Keratinocyte (primary cell): ENCODE measurements around the gene THBS2.

Experiments
- EZH2 ChIP-seq: IDR thresholded peaks from one replicate; pipeline ENCODE4 v1.6.1; 2012; ENCODE audit warnings: inconsistent platforms, mild to moderate bottlenecking, low read length, moderate library complexity
- TF ChIP-seq, protein P1 (sequence below), 3 experiments: IDR thresholded peaks in 1 of 3; conservative IDR thresholded peaks in 1 of 3; optimal IDR thresholded peaks in 1 of 3; 2 replicates in 2 of 3; 3 replicates in 1 of 3; pipeline versions ENCODE3 to v1.5.1; 2011; ENCODE audit warnings: low read length in 3 of 3, mild to moderate bottlenecking in 3 of 3, moderate library complexity in 2 of 3, control low read depth in 1 of 3, inconsistent platforms in 1 of 3; ENCODE audit not compliant: insufficient read depth in 2 of 3; ENCODE audit errors: extremely low read depth in 1 of 3

DNA sequence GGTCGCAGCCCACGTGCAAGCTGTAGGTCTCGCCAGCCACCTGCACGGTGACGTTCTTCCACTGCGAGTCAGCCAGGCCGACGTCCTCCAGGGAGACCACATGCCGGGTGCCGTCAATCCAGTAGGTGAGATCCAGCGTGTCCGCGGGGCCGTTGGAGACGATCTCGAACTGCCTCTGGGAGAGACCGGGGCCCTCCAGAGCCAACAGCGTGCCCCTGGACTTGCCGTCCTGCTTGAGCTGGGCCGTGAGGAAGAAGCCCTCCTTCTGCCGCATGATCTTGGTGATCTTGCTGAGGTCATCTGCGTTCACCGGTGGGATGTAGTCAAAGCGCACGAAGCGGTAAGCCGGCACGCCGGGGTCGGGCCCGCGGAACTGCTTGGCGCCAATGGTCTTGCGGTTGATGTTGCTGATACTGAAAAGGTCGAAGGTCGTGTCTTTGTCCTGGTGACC, 5.1 kb downstream of the THBS2 start:
- TF ChIP-seq, protein P1, sequence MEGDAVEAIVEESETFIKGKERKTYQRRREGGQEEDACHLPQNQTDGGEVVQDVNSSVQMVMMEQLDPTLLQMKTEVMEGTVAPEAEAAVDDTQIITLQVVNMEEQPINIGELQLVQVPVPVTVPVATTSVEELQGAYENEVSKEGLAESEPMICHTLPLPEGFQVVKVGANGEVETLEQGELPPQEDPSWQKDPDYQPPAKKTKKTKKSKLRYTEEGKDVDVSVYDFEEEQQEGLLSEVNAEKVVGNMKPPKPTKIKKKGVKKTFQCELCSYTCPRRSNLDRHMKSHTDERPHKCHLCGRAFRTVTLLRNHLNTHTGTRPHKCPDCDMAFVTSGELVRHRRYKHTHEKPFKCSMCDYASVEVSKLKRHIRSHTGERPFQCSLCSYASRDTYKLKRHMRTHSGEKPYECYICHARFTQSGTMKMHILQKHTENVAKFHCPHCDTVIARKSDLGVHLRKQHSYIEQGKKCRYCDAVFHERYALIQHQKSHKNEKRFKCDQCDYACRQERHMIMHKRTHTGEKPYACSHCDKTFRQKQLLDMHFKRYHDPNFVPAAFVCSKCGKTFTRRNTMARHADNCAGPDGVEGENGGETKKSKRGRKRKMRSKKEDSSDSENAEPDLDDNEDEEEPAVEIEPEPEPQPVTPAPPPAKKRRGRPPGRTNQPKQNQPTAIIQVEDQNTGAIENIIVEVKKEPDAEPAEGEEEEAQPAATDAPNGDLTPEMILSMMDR (optimal IDR thresholded peaks at IDR 0.05 in 1 of 3, IDR thresholded peaks at IDR 0.05 in 1 of 3, conservative IDR thresholded peaks at IDR 0.05 in 1 of 3; ENCODE audit: extremely low read depth in 1 of 3, insufficient read depth in 2 of 3, low read length in 3 of 3) = no peak
- no peak for TF ChIP-seq EZH2
